ENCODE data around the gene CBLN3.
"Not testable (repeated sequence)": the region's sequence is repeated elsewhere in the genome, so short reads cannot be mapped to it uniquely, and the experiment has no call there.

Gene CBLN3

DNA sequence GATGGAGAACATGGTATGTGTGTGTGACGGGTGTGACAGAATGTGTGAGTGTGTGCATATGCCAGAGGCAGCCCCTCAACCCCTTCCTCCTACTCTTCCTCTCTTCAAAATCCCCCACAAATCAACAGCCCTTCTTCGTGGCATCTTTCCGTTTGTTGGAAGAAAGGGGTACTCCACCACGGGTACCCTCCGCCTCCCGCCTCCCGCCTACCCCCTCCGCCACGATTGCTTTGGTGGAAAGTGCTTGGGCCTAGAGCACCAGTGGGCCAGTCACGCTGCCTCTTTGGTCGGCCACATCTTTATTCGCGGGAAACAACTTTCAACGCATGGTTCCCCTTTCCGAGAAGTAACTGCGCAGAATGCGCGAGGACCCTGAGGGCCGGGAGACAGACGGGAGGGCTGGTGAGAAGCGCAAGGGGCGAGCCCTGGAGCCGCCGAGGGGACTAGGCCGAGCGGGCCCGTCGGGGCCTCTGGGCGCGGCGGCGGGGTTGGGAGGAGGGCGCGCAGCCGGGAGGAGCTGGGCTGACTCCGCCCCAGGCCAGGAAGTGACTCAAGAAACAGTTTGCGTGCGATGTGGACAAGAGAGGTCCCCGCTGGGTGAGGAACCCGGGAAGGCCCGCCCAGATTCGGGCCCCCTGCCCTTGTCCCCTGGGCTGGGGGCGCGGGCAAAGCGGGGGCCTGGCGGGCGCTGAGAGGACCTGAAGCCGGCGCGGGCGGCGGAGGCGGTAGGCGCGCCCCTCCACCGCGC lies at the start of gene CBLN3, which contains the start of gene KHNYN:
Gene CBLN3, minus strand, starts transcription at position 274 of the 748 bp plus-strand sequence. CDS start 614 bp downstream, outside the sequence.
Gene KHNYN, plus strand, starts transcription at position 560 of the 748 bp plus-strand sequence. CDS start 777 bp downstream, outside the sequence.
- FAIRE-seq: no peak

DNA sequence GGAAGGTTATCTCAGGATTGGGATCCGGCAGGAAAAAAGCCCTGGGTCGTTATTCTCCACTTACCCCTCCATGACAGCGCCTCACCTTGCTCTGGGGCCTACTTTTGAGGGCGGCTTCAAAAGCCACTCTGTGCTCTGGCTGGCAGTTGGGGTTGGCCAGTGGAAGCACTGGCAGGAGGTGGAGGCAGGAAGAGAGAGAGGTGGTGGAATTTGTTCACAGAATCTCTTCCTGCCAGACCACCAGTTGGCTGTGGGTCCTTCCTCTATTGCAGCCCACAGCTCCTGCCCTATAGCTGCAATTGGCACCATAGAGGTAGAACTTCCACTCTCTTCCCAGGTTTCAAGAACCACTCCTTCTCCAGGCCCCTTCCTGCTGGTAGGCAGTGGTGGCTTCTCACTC lies 45.8 kb upstream of the CBLN3 start:
- DNase-seq (ENCODE audit: insufficient read length, low spot score) (no peak), FAIRE-seq (no peak)

More for the DNA sequence above, at the start of gene CBLN3, which contains the start of gene KHNYN:
- peak; percentile 85 for DNase-seq (ENCODE audit: insufficient read length, low spot score)

DNA sequence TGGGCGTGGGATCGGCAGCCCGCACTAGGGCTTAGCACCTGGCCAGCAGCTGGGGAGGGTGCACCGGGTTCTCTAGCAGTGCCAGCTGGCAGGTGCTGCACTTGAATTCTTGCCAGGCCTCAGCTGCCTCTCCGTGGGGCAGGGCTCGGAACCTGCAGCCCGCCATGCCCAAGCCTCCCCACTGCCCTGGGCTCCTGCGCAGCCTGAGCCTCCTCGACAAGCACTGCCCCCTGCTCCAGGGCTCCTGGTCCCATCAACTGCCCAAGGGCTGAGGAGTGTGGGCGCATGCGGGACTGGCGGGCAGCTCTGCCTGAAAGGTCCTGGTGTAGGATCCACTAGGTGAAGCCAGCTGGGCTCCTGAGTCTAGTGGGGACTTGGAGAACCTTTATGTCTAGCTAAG lies 43.7 kb upstream of the CBLN3 start:
- FAIRE-seq: no peak

DNA sequence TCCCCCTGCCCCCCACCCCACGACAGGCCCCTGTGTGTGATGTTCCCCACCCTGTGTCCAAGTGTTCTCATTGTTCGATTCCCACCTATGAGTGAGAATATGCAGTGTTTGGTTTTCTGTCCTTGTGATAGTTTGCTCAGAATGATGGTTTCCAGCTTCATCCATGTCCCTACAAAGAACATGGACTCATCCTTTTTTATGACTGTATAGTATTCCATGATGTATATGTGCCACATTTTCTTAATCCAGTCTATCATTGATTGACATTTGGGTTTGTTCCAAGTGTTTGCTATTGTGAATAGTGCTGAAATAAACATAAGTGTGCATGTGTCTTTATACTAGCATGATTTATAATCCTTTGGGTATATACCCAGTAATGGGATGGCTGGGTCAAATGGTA lies 41.0 kb upstream of the CBLN3 start:
- DNase-seq (ENCODE audit: insufficient read length, low spot score); FAIRE-seq: not testable (repeated sequence)

More for the DNA sequence above, 43.7 kb upstream of the CBLN3 start:
- DNase-seq (ENCODE audit: insufficient read length, low spot score): no peak

DNA sequence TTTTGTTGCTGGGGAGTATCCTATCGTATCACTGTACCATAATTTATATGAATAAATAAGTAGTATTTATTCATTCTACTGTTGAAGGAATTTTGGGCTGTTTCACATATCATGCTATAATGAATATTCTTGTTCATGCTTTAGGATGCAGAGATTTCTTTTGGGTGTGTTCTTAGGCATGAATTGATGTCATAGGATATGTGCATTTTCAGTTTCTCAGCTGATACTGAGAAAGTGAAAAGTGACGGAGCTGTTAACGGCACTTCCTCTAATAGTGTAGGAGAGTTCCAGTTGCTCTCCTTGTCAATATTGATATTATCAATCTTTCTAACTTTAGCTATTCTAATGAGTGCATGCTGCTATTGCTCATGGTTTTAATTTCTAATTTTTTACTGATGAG lies 36.3 kb upstream of the CBLN3 start:
- no peak for FAIRE-seq
- DNase-seq (ENCODE audit: insufficient read length, low spot score): no peak

DNA sequence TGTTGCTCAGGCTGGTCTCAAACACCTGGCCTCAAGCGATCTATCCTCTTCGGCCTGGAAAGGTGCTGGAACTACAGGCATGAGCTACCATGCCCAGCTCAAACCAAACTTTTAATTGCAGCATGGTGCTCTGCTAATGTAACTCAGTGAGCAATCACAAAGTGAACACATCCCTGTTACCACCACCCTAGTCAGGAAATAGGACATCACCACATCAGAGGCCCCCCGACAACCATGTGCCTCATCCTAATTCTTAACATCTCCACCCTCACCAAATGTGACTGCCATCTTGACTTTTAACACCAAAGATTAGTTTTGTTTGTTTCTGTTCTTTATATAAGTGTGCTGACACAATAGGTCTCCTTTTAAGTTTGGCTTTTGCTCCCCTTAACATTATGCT lies 35.9 kb upstream of the CBLN3 start:
- FAIRE-seq (no peak), DNase-seq (ENCODE audit: insufficient read length, low spot score) (no peak)

DNA sequence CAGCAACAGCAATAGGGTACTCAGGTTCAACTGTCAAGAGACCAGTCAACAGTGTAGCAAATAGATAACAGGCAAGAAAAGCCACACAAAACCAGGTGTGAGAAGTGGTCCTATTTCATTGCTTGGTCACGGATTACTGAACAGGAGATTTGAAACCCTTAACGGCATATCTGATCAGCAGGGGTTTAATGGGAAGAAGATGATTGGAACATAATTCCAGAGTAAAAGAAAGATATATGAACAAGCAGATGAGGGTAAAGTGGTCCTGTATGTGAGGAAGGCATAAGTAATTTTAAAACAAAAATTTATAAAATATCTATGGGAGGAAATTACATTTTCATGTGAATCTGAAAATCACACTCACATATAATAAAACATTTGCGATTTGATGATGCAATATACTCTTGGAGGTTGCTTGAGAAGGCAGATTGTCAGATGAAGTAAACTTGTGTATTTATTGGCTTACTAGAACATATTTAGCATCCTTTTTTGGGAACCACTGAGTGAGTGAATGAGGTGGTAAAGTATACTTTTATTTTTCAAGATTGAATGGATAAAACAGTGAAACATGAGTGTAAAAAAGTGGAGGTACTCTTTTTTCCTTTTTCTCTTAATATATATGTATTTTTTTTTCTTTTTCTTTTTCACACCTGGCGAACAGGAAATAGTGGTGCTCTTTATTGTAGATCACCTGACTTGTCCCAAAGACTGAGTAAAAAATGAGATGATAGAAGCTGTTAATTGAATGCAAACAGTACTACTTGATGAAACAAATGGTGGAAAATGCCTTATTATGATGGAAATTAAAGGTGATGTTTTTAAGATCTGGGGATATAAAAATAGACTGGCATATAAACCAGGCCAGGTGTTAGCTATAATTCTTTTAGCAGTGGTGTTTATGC lies 34.7 kb upstream of the CBLN3 start:
- FAIRE-seq (no peak), DNase-seq (ENCODE audit: insufficient read length, low spot score) (no peak)

DNA sequence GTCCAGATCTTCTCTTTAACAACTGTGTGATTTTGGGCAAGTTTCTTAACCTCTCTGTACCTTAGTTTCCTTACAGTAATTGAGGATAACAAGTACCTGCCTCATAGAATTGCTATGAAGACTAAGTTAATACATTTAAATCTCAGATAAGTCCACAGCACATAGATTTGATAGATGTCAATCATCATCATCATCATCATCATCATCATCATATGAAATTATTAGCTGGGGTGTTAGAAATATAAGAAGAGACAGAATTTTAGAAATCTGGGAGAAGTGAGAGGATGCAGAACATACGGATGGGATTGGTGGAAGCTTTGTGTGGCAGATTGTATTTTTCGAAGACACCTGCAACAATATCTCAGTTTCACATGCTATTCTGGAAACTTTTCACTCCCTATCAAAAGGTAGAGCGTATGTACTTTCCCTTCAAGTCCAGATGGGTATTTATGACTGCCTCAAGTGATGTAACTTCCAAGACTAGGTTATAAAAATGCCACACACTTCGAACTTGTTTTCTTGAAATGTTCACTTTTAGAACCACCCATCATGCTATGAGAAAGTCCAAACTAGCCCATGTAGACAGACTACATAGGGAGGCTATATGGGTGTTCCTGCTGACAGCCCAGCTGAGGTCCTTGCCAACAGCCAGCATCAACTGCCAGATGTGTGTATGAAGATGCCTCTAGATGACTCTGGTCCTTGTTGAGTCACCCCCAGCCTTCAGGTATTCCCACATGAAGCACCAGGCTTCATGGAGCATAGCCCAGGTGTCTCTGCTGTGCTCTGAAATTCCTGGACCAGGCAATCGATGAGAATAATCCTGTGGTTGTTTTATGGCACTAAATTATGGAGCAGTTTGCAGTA lies 33.8 kb upstream of the CBLN3 start:
- FAIRE-seq (no peak), DNase-seq (ENCODE audit: insufficient read length, low spot score) (no peak)

DNA sequence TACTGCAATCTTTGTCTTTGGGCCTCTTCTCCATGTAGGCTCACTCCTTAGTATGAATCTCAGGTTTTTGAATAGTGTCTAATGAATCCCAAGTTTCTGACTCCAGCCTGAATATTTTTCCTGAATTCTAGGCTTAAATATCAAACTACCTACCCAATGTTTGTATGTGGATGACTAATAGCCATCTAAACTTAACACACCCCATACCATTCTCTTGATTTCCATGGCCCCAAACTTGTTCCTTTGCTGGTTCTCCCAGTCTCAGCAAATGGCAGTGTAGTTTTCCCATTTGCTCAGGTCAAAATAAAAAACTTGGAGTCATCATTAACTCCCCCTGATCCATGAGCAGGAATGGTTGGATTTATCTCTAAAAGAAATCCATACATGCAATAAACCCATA lies 31.9 kb upstream of the CBLN3 start:
- no peak for DNase-seq (ENCODE audit: insufficient read length, low spot score)
- FAIRE-seq: no peak

DNA sequence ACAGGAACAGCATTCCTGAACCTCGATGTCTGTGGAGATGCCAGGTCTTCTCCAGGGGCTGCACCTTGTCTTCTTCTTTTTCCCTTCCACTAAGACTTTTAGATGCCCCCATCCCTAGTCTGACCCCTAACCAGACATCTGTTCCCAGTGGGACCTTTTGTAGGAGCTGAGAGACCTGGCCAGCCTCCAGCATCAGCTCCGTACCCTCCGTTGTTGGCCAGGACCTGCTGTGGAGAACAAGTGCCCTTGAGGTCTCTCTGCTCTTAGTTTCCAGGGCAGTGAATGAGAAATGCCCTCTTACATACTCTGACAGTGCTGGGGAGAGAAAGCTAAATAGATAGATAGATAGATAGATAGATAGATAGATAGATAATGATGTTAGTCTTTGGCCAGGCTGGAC lies 29.9 kb upstream of the CBLN3 start:
- no peak for FAIRE-seq
- no peak for DNase-seq (ENCODE audit: insufficient read length, low spot score)

DNA sequence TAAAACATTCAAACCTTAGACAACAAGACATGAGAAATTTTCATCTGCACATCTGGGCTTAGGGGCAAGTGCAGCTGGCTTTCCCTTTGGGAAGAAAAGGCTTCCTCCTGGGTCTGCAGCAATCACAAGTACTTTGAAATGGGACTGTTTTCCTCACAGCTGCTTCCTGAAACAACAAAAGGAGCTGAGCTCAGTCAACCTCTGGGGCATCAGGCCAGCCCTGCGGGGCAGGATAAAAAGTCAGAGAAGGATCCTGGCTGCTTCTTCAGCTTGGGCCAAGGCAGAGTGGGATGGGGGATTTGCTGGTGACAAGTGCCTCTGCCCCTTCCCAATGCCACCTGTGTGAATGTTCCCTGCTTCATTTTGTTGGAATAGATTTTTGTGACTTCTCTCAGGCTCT lies 29.3 kb upstream of the CBLN3 start:
- DNase-seq (ENCODE audit: insufficient read length, low spot score) (no peak), FAIRE-seq (no peak)

DNA sequence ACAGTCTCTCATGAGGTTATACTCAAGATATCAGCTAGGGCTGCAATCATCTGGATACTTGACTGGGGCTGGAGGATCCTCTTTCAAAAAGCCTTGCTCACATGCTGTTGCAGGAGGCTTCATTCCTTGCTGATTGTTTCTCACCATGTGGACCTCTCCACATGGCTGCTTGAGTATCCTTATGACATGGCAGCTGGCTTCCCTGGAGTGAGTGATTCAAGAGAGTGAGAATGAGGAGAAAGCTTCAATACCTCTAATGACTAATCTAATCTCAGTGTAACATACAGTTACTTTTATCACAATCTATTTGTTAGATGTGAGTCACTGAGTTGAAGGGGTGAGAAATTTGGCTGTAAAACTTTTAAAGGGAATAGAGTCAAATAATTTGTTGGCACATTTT lies 27.5 kb upstream of the CBLN3 start:
- no peak for FAIRE-seq
- DNase-seq (ENCODE audit: insufficient read length, low spot score): no peak

DNA sequence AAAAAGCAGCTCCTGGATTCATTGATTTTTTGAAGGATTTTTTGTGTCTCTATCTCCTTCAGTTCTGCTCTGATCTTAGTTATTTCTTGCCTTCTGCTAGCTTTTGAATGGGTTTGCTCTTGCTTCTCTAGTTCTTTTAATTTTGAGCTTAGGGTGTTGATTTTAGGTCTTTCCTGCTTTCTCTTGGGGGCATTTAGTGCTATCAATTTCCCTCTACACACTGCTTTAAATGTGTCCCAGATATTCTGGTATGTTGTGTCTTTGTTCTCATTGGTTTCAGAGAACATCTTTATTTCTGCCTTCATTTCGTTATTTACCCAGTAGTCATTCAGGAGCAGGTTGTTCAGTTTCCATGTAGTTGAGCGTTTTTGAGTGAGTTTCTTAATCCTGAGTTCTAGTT lies 21.4 kb upstream of the CBLN3 start:
- not testable (repeated sequence) for FAIRE-seq; DNase-seq (ENCODE audit: insufficient read length, low spot score)

DNA sequence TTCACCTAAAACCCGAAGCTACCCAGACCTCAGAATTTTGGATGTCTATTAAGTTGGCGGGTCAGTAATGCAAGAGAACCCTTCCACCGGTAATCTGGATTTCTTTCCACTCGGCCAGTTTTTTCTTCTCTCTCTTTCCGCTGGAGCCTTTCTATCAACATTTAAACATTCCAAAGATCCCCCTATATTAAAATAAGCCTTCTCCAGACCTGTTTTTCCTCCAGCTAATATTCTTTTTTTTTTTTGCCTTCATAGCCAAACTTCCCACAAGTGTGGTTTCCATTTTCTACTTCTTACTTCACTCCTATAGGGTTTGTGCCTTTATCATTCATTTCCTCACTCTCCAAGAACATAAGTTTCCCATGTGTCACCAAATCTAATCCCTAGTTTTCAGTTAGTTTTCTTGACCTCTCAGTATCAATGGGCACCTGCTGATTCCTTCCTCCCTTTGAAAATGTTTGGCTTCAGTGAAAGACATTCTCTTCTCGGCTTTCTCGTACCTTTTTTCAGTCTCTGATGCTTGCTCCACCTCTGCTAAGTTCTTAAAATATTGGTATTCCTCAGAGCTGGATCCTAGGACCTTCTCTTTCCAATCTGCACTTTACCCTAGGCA lies 13.7 kb upstream of the CBLN3 start:
- DNase-seq (ENCODE audit: insufficient read length, low spot score) (no peak), FAIRE-seq (no peak)

DNA sequence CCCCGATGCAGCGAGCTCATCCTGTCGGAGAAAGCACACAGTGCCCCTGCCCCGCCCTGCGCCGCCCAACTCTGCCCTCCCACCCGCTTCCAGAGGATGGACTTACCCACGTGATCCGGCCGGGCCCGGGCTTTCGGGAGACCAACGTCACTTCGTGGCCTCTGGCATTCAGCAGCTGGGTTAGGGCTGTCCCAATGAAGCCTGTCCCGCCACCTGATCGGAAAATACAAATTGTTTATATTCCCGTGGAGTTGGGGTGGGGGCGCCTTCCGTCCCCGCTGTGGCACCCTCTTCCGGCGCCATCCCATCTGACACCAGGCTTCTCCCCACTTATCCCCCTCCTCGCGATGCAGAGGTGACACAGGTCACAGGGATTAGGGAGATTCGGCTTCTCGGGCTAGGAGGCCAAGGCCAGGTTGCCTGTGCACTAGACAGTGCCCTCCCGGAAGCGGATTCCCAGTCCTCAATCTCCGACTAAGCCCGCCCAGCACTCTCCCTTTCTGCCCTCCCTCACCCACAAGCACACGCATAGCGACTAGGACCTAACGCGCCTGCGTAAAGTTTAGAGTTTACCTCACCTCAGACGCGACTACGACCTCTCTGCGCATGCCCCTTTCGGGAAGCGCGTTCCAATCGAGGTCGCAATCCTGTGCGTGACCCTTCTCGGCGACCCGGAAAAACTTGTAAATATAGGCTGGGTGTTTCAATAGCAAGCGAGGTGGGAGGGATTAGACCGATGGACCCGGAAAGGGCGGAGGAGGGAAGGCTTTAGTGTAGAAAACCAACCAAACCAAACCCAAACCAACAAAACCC lies 13.0 kb upstream of the CBLN3 start, which contains the start of gene SDR39U1:
Gene SDR39U1, minus strand, starts transcription at position 537 of the 813 bp plus-strand sequence. Its CDS starts 7 bp downstream, at position 530.
- peak; percentile 92 for DNase-seq (ENCODE audit: insufficient read length, low spot score)
- FAIRE-seq: peak; percentile 74

DNA sequence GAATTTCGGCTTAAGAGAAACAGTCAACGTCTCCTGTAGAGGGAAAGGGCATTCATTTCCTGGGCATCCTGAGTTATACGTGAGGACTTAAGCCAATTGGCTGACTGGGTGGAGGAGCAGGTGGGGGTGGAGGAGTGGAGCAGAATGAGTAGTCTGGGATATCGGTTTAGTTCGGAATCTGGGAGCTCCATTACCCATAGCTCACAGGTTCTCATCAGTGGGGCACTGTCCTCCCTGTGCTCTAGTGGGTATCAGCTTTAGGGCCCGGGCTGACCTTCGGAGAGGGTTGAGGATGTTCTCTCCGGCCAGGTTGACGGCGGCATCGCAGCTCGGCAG lies 12.4 kb upstream of the CBLN3 start:
- DNase-seq (ENCODE audit: insufficient read length, low spot score): peak; percentile 21
- no peak for FAIRE-seq

DNA sequence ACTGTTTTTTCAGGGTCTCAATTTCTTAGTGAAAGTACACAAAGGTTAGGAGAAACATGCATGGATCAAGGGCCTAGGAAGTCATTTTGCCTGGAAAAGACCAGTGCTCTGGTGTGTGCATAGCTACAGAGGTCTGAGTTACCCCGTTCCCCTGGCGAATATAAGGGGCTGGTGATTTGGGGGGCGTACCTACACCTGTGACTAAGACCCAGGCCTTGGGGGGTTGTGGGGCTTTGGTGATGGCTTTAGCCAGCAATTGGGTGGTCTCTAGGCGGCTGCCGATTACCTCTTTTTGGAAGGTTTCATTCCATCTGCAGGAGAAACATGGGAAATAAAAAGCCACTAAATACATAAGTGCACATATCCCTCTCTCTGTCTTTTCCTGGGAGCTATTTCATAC lies 12.0 kb upstream of the CBLN3 start:
- no peak for FAIRE-seq
- DNase-seq (ENCODE audit: insufficient read length, low spot score): no peak

DNA sequence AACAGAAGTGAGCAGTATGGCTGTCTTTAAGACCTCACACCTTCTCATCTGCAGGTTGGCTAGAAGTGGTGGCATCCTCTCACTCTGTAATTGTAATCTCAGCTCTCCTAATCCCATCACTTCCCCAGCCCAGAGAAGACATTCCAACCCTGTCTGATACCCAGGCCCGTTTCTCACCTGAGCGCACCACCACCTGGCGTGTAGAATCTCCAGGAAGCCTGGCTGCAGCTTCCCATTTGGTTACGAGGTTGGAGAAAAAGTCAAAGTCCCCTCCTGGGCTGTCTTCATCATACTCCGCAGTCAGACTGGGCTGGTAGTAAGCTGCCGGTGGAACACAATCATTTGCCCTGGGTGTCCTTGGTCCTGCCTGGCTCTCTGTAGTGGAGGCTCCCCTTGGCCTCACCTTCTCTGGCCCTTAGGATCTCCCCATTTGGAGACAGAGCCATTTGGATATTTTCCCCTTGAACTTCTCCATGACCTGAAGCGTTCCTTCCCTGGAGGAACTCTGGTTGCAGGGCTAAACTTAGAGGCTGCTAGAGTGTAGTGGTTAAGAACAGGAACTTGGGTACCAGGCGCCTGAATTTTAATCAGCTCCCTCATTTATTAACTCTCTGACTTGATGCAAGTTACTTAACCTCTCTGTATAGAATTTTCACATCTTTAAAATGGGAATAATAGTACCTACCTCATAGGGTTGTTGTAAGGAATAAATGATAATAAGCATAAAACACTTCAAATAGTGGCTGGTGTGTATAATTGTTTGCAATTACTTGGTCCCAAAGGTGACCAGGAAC lies 11.3 kb upstream of the CBLN3 start:
- DNase-seq (ENCODE audit: insufficient read length, low spot score): no peak
- FAIRE-seq: no peak
